HG02571 (cell line): ENCODE measurements around the gene C4A.
"Not testable (repeated sequence)": the region's sequence is repeated elsewhere in the genome, so short reads cannot be mapped to it uniquely, and the experiment has no call there.

Experiments used
- ATAC-seq: cut with Tn5 transposase; IDR thresholded peaks from one replicate; pipeline ENCODE4 v1.9.1; 2021; ENCODE audit warnings: mild to moderate bottlenecking, moderate library complexity; ENCODE audit not compliant: unreplicated experiment

C4A gene

GRCh38 chr6:31978831-31979230 lies 3.0 kb upstream of the C4A start:
- ATAC-seq: no peak

- ATAC-seq: no peak
Measured at GRCh38 chr6:31979238-31979898, 2.5 kb upstream of the C4A start.

GRCh38 chr6:31980195-31980876 lies 1.5 kb upstream of the C4A start:
- not testable (repeated sequence) for ATAC-seq

- ATAC-seq: not testable (repeated sequence)
Measured at GRCh38 chr6:31980998-31981397, 859 bp upstream of the C4A start.

- ATAC-seq: not testable (repeated sequence)
Measured at GRCh38 chr6:31989363-31989762, 7.5 kb downstream of the C4A start.

GRCh38 chr6:31994421-31994820 lies 12.6 kb downstream of the C4A start:
- not testable (repeated sequence) for ATAC-seq

- ATAC-seq: not testable (repeated sequence)
Measured at GRCh38 chr6:31996385-31996784, 14.5 kb downstream of the C4A start.

- not testable (repeated sequence) for ATAC-seq
Measured at GRCh38 chr6:32002546-32003268, 20.9 kb downstream of the C4A start.

- ATAC-seq: not testable (repeated sequence)
Measured at GRCh38 chr6:32003301-32003700, 21.4 kb downstream of the C4A start.

GRCh38 chr6:32004393-32004792 lies 22.5 kb downstream of the C4A start:
- not testable (repeated sequence) for ATAC-seq

- not testable (repeated sequence) for ATAC-seq
Measured at GRCh38 chr6:32004864-32005537, 23.1 kb downstream of the C4A start.

GRCh38 chr6:32005538-32005880 lies 23.7 kb downstream of the C4A start:
- ATAC-seq: not testable (repeated sequence)

GRCh38 chr6:32005991-32006529 lies 24.2 kb downstream of the C4A start:
- not testable (repeated sequence) for ATAC-seq

- not testable (repeated sequence) for ATAC-seq
Measured at GRCh38 chr6:32007086-32007485, 25.2 kb downstream of the C4A start.

- not testable (repeated sequence) for ATAC-seq
Measured at GRCh38 chr6:32008037-32008436, 26.2 kb downstream of the C4A start.

GRCh38 chr6:32008616-32009015 lies 26.8 kb downstream of the C4A start:
- not testable (repeated sequence) for ATAC-seq

- not testable (repeated sequence) for ATAC-seq
Measured at GRCh38 chr6:32009537-32009936, 27.7 kb downstream of the C4A start.

- ATAC-seq: not testable (repeated sequence)
Measured at GRCh38 chr6:32010856-32011530, 29.1 kb downstream of the C4A start.

- not testable (repeated sequence) for ATAC-seq
Measured at GRCh38 chr6:32012941-32013617, 31.2 kb downstream of the C4A start.

- ATAC-seq: not testable (repeated sequence)
Measured at GRCh38 chr6:32013738-32014137, 31.9 kb downstream of the C4A start.
